Subcutaneous adipose tissue (tissue), 4 donors: ENCODE measurements around the gene IL1B. TPM values are rescaled to one million over a fixed set of nuclear protein-coding genes. Genes with fewer than 3 reads are reported as not detected.

ENCODE experiments used
- total RNA-seq, 4 donors: library from RNA; depleted of rRNA; stranded (reverse); fragments of >200 nt; gene quantifications; one replicate each; pipeline ENCODE4 v1.1.0, GENCODE V29; 2016
- TF ChIP-seq, protein P1 (sequence below): fragments of 450-650 bp; IDR thresholded peaks from one replicate; pipeline ENCODE4 v1.5.1; 2016; ENCODE audit warnings: low read depth, mild to moderate bottlenecking, control low read depth, antibody characterized with exemption, moderate library complexity

The IL1B gene
- total RNA-seq, 4 donors from 2014 or later: 1.1 TPM; not detected in 3

DNA sequence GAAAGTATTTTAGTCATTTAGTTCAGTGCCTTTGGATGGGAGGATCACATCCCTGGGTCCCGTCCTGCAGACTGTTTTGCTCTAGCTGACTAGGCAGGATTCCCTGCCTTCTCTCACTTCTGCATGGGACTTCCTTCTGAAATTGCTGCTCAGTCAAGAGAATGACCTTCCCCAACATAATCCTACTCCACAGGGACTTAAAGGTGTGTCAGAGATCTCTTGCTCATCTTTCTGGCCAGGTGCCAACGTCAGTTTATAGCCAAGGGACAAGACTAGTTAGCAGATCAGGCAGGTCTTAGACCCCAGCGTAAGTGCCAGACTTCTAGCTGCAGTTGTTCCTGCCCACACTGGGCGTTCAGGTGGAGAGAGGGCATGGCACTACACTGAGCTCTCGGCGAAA lies 9.5 kb upstream of the IL1B start:
- TF ChIP-seq, protein P1, sequence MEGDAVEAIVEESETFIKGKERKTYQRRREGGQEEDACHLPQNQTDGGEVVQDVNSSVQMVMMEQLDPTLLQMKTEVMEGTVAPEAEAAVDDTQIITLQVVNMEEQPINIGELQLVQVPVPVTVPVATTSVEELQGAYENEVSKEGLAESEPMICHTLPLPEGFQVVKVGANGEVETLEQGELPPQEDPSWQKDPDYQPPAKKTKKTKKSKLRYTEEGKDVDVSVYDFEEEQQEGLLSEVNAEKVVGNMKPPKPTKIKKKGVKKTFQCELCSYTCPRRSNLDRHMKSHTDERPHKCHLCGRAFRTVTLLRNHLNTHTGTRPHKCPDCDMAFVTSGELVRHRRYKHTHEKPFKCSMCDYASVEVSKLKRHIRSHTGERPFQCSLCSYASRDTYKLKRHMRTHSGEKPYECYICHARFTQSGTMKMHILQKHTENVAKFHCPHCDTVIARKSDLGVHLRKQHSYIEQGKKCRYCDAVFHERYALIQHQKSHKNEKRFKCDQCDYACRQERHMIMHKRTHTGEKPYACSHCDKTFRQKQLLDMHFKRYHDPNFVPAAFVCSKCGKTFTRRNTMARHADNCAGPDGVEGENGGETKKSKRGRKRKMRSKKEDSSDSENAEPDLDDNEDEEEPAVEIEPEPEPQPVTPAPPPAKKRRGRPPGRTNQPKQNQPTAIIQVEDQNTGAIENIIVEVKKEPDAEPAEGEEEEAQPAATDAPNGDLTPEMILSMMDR: no peak

DNA sequence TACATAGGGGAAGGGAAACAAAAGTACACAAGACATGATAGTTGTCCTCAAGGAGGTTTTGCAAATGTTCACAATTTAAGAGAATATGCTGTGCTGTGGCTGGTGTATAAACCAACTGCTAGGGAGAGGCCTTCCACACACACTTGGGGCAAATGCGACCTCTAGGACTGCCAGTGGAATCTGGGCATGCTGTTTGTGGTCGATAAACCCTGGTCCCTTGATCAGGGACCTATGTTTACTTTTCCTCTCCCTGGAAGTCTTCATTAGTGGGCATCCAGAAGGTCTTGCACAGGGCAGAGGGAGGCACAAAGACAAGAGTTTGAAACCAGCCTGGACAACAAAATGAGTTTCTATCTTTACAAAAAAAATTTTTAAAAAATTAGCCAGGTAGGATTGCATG lies 7.3 kb upstream of the IL1B start:
- TF ChIP-seq, protein P1: no peak

DNA sequence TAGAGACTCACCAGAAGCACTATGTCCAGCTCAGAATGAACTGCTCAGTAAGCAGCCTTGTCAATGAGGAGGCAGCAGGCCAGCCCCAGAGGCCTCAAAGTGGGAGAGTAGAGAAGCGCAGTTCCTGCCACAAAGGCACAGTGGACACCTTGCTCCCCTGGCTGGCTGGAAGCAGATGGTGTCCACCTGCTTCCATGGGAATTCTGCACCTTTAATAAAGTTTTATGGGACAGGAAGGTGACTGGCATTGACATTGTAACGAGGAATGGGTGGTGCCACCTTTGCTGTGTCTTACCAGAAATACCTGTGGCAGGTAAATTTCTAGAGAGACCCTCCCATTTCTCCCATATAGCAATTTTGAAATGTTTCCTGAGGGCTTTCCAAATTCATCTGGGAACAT lies 6.7 kb upstream of the IL1B start:
- TF ChIP-seq, protein P1: no peak

DNA sequence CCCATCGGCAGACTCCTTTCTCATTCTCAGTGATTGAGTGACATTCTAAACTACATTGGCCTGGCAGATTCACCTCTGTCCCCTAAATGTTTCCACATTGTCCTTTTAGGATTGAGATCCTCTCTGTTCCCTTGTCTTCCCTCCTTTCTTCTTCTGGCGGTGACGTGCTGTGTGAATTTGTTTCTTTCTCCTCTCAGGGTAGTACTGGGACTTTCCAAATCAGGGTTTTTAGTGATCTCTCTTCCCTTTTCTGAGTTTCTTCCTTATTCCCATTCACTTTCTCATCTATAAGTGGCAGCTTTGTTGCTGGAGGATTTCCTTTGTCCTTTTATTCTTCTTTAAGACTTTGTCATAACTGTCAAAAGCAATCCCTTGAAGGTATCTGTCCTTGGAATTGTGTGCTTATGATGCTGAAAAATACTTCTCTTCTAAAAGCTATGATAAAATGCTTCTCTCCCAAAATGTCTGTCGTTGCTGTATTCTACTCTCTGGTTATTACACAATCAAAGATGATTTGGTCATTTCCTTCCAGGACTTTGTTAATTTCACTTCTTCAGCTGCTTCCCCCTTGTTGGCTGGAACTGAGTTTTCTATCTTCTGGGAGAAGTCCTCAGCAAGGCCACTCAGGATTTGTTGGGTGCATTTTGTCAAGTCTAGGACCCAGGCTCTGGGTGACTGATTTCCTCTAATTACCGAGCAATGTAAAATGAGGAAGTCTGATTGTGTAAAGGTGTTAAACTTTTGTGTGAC lies 4.9 kb upstream of the IL1B start:
- TF ChIP-seq, protein P1: no peak

DNA sequence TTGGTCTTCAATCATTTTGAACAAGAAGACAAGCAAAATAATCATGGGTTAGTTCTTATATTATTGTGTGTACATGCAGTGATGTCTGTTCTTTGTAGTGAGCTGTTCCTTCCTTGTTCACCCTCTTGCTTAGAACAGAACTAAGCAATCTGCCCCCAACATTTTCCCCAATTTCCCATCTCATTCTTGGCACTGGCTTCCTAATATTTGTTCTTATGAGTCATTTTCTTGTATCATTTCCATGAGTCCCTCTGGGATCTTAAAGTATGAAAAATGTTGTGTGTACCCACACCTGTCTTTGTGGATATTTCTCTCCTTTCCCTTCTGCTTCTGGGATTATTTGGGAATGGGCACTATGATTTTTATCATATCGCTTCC lies 3.5 kb upstream of the IL1B start:
- TF ChIP-seq, protein P1: no peak

DNA sequence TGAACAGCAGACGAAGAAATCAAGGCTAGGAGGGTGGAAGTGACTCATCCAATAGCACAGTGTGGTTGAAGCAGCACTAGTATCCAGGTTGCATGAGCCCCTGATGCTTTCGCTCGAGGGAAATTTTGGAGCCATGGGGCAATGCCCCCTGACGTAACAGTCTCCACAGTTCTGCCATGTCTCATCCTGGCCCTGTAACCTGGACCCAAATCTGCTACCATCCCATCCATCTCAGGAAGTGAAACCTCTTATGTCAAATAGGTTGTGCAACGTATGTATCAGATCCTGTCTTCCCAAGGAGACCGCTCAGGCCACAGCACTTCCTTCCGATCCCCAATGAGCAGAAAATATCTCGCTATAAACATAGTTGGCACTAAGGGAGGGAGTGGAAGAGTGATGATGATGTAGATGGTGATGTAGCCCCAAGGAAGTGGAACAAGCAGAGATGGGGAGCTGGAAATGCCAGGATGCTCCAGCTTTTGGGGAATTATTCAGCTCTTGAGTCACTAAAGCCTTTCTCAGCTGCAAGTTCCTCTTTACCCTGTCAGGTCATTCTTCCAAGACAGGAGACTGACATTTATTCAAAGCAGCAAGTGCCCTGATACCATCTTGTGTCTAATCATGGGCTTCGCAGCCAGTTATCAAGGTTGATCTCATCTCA lies 3.0 kb upstream of the IL1B start:
- TF ChIP-seq, protein P1: no peak

DNA sequence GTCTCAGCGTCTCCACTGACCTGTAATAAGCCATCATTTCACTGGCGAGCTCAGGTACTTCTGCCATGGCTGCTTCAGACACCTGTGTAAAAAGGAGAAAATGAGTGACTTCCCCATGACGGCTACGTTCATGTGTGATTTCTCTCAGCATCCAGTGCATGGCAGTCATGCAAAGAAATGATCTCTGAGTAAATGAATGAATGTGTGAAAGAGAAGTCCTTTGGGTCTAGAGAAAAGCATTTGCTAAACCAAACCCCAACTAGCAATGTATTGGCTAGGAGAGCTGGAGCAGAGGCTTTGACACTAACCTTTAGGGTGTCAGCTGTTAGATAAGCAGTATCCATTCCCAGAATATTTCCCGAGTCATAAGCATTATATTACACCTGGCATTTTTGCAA lies 417 bp downstream of the IL1B start:
- TF ChIP-seq, protein P1: no peak
